Amniotic epithelial cell (primary cell): ENCODE data around the gene B4GALNT3.

Experiments
- DNase-seq: peaks from one replicate; pipeline ENCODE4 v3.0.0-alpha.2; 2010; ENCODE audit warnings: low read depth

The B4GALNT3 gene

GRCh38 chr12:593396-594270 lies 133.9 kb downstream of the B4GALNT3 start:
- DNase-seq, result no peak

- DNase-seq, result no peak
Observed at GRCh38 chr12:597926-598568, 138.3 kb downstream of the B4GALNT3 start.

GRCh38 chr12:599756-600155 lies 140.0 kb downstream of the B4GALNT3 start:
- no peak for DNase-seq

GRCh38 chr12:601976-602699 lies 142.4 kb downstream of the B4GALNT3 start:
- no peak for DNase-seq

- no peak for DNase-seq
Observed at GRCh38 chr12:602700-603068, 142.9 kb downstream of the B4GALNT3 start.

GRCh38 chr12:604956-605355 lies 145.2 kb downstream of the B4GALNT3 start:
- no peak for DNase-seq

- DNase-seq, result no peak
Observed at GRCh38 chr12:607541-608001, 147.8 kb downstream of the B4GALNT3 start.

GRCh38 chr12:608413-608812 lies 148.7 kb downstream of the B4GALNT3 start:
- no peak for DNase-seq

GRCh38 chr12:608921-609320 lies 149.2 kb downstream of the B4GALNT3 start:
- DNase-seq, result no peak

- no peak for DNase-seq
Observed at GRCh38 chr12:611721-612120, 152.0 kb downstream of the B4GALNT3 start.

GRCh38 chr12:612293-612692 lies 152.6 kb downstream of the B4GALNT3 start:
- DNase-seq, result no peak

- DNase-seq, result no peak
Observed at GRCh38 chr12:612886-613285, 153.1 kb downstream of the B4GALNT3 start.
